ENCODE data around the gene GPBAR1.

GPBAR1 gene

DNA sequence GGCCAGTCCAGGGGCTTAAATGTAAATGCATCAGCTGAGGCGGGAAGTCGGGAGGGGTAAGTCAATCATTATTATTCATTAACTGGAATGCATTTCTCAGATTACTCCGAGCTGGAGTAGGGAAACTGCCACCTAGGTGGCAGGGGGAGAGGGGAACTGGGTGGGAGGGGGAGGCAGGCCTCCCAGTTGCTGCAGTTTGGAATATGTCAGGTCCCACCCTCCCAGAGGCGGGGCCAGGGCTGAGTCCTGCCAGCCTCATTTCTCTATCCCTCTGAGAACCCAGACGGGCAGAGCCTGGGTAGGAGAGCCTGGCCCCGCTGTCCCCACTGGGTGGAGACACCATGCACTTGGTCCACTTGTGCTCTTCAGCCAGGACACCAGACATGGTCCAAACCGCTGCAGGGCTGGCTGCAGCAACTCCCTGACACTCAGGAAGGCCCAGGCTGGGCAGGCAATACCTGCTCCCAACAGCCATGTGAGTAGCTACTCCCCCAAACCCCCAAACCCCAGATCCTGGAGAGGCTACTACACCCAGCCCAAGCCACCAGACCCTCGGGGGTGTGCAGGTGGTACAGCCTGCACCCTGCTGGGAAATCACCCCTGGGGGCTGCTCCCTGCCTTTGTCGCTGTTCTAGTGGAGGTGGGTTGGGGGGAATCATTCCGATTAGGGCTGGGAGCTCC, at the start of gene GPBAR1:
GPBAR1 (plus strand) TSS at position 274 of the 681 bp plus-strand sequence. CDS start 1,710 bp downstream, outside the sequence.
- FAIRE-seq = no peak

DNA sequence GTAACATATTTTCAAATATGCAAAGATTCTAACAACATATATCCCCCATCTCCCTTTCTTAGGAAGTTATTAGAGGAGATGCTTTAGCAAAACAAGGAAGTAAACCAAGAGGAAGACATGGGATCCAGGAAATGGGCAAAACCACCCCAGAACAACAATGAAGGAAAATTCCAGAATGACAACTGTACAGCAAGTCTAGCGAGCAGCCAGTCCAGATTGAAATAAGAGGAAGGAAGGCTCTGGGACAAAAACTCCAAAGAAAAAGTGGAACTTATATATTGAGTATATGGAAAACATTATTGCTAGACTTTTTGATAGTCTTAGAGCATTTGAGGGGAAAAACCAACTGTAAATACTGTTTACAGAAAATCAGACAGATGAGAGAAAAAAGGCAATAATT, 46.7 kb upstream of the GPBAR1 start:
- no peak for FAIRE-seq

GRCh38 chr2:218216336-218216673, 44.5 kb upstream of the GPBAR1 start:
- no peak for FAIRE-seq

GRCh38 chr2:218216674-218217359, 44.0 kb upstream of the GPBAR1 start, which contains the start of gene ARPC2:
ARPC2 (plus strand) TSS chr2:218217189; CDS start chr2:218217471, 282 bp downstream.
- no peak for FAIRE-seq

- no peak for FAIRE-seq
Observed at GRCh38 chr2:218217360-218218267, 43.2 kb upstream of the GPBAR1 start.

DNA sequence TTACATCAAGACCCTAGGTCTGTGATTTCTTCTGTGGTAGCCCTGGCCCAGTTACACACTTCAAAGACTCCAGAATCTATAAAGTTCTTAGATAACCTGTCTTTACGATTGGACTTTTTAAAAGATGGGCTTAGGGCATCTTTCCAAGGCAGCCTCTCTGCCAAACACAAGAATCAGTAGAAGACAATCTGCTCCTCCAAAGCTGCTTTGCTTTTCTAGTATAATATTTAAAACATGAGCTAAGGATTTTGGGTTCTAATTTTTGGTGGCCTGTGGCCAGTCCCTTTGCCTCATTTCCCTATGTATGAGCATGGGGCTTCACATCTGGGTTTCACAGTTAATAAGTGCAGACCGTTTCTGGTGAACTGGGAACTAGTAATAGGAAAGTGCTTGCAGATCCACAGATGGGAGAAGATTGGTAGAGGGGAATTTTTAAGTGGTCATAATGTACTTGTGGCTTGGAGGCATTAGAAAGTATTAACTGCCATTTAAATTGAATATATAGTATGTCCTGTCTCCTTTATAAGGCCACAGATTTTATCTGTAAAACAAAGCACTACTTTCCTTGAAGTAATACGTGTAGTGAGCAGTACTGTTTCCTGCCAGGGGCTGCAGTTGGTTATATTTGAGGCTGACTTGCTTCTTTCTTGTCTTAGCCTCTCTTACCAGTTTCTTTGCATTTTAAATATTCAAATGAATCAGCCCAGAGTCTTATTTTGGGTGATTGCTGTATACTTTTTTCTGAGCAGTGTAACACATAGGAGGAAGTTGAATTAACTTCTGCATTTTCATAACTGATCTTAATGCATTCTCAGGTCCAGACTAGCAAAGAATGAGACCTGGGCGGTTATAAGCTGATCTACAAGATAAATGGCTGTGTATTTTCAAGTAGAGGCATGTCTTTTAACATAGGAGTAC, 42.3 kb upstream of the GPBAR1 start:
- FAIRE-seq = no peak

- FAIRE-seq = no peak
Observed at GRCh38 chr2:218219934-218220333, 40.9 kb upstream of the GPBAR1 start.

DNA sequence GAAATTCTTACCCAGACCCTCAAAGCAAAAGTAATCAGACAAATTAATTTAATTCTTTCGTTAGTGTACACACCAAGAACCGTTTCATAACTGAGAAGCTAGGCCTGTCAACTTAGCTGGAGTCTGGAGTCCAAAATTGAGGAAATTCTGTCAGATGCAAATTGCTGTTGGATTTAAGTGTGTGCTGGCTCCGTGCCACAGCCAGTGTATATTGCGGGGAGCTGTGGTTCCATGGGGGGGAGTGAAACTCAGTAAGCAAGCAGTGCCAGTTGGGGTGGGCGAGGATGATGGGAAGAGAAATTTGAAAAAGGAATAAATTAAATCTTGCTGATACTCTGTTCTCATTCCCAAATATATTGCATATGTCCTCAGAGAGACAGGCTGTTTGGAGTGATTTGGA, 39.8 kb upstream of the GPBAR1 start:
- no peak for FAIRE-seq

- FAIRE-seq = no peak
Observed at GRCh38 chr2:218223046-218223445, 37.8 kb upstream of the GPBAR1 start.

DNA sequence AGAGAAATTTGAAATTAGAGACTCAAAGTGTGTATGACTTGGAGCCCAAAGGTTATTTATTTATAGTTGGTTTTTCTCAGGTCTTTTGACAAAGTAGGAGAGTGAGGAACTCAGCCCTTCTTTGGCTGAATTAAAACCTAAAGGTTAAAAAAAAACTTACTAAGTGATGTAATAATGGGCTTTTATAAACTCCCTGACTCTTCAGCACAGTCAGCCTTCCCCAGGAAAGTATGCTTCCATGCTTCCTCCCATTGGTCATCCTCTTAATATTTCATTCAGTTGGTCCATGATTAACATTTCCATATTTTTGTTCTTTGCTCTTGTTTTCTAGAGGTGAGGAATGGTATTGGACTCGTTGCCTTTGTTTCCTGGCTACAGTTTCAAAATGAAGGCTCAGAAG, 36.6 kb upstream of the GPBAR1 start:
- no peak for FAIRE-seq

GRCh38 chr2:218226903-218227302, 33.9 kb upstream of the GPBAR1 start:
- no peak for FAIRE-seq

DNA sequence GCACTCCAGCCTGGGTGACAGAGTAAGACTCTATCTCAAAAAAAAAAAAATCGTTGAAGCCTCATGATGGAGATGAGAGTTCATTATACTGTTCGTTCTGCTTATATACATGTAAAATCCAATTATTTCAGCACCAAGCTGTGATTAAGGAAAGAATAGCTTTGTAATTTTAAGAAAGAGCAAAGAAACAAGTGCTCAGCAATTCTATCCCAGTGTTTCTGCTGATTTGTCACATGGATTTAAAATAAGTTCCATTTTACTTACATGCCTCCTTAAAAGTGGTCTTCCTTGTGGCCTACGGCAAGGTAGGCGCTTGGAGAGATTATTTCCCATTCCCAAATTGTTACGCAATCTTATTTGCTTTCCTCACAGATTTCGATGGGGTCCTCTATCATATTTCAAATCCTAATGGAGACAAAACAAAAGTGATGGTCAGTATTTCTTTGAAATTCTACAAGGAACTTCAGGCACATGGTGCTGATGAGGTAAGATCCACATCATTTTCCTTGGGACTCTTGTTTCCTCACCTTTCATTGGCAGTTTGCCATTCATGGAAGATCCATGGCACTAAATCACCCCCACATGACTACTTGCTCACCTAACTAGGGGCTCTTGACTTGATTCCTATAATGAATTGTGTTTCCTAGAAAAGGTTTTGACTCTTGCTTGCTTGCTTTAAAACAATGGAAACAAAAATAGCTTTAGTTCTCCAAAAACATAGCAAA, 32.3 kb upstream of the GPBAR1 start:
- FAIRE-seq = no peak

DNA sequence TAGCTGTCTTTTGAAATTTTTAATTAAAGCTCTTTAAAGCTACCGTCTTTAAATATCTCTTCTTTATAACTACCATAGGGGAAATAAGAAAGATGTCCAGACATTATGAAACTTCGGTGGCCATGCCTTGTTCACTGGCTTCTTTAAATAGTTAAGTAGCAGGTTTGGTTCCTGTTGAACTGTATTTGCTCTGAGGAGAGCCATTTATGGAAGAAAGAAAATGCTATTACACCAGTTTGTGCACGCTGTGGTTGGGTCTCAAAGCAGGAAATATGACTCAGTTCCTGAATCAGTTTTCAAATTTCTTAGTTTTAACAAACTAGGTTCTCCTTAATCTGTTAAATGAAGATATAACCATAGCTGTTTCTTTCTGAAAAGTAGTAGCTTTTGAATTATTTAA, 31.6 kb upstream of the GPBAR1 start:
- no peak for FAIRE-seq

DNA sequence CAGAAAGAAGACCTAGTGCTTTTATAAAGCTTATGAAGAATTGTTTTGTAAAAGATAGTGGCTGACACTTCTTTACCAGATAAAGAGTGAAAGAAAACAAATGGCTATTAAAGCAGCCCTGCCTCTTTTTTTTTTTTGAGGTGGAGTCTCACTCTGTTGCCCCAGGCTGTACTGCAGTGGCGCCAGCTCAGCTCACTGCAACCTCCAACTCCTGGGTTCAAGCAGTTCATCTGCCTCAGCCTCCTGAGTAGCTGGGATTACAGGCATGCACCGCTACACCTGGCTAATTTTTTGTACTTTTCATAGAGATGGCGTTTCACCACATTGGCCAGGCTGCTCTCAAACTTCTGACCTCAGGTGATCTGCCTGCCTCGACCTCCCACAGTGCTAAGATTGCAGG, 31.0 kb upstream of the GPBAR1 start:
- no peak for FAIRE-seq

GRCh38 chr2:218230882-218231281, 29.9 kb upstream of the GPBAR1 start:
- no peak for FAIRE-seq

- no peak for FAIRE-seq
Observed at GRCh38 chr2:218233543-218233942, 27.3 kb upstream of the GPBAR1 start.

DNA sequence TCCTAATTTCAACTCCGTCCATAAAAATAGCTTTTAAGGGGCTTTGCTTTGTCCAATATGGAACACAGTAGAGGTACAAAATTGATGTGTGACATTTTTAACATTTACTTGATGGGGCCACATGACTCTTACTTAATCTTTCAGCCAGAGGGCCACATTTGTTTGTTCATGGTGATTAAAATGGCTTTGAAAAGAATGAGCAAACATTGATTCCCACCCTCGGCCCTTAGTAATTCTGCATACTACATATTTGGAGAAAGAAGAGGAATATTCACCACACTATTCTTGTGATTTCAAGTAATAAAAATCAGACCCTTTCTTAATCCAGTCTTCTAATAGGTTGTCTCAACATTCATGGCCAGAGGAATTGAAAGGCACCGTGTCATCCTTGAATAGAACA, 26.3 kb upstream of the GPBAR1 start:
- no peak for FAIRE-seq

DNA sequence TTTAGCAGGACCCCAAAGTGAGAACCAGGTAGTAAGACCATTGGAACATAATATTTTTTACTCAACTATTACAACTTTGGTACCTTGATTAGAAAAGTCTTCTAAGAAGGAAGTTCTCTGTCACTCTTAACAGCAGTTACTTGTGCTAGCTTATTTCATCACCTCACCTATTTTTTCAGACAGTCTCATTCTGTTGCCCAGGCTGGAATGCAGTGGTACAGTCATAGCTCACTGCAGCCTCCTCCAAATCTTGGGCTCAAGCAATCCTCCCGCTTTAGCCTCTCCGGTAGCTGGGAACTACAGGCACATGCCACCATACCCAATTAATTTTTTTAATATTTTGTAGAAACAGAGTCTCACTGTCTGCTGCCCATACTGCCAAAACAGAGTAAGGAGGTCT, 25.8 kb upstream of the GPBAR1 start:
- FAIRE-seq = no peak

- FAIRE-seq = no peak
Observed at GRCh38 chr2:218236829-218237228, 24.0 kb upstream of the GPBAR1 start.

- FAIRE-seq = no peak
Observed at GRCh38 chr2:218238887-218239286, 21.9 kb upstream of the GPBAR1 start.

GRCh38 chr2:218244204-218244603, 16.6 kb upstream of the GPBAR1 start:
- no peak for FAIRE-seq

GRCh38 chr2:218244665-218245064, 16.1 kb upstream of the GPBAR1 start:
- FAIRE-seq = no peak

Measured in TTC549 (cell line).